ENCODE results near the gene CSTB.

GRCh38 chr21:43767984-43768867 lies 7.9 kb downstream of the CSTB start:
- TF ChIP-seq CTCF (IDR thresholded peaks at IDR 0.05; ENCODE audit: poor library complexity) (no peak), EZH2 (IDR thresholded peaks at IDR 0.05; ENCODE audit: borderline replicate concordance) (no peak), EZH2phosphoT487 (IDR thresholded peaks at IDR 0.05; ENCODE audit: low read depth, severe bottlenecking, unreplicated experiment) (no peak)

Data from hepatocyte (in vitro differentiated cells).